OCI-LY3 (cell line): ENCODE measurements around the gene SLC25A13.

Experiments
- H2AFZ ChIP-seq: fragments of 200-600, 300-600 bp; shearing (Covaris generic); 2 replicates; pipeline ENCODE4 v1.6.0; 2014; ENCODE audit warnings: antibody characterized with exemption, low read depth, low read length
- H3K27ac ChIP-seq: fragments of 200-600, 300-600 bp; sonication (generic); 2 replicates; pipeline ENCODE4 v1.5.1; 2014; ENCODE audit warnings: mild to moderate bottlenecking, low read length, moderate library complexity, mixed read lengths
- H3K27me3 ChIP-seq: fragments of 200-600, 300-600 bp; sonication (generic); 2 replicates; pipeline ENCODE4 v1.6.1; 2014; ENCODE audit warnings: low read depth, low read length, mixed read lengths
- H3K36me3 ChIP-seq: fragments of 200-600, 300-600 bp; sonication (generic); replicated peaks from 2 replicates; pipeline ENCODE3; 2014; ENCODE audit warnings: low read depth, low read length, mixed read lengths
- H3K4me1 ChIP-seq: fragments of 300-600, 200-600 bp; sonication (generic); 2 replicates; pipeline ENCODE4 v1.6.1; 2014; ENCODE audit warnings: low read length, mixed read lengths
- H3K4me2 ChIP-seq: fragments of 200-600, 300-600 bp; sonication (generic); 2 replicates; pipeline ENCODE4 v1.6.1; 2014; ENCODE audit warnings: low read length, mixed read lengths
- H3K4me3 ChIP-seq: fragments of 300-600, 200-600 bp; sonication (generic); 2 replicates; pipeline ENCODE4 v1.5.1; 2014; ENCODE audit warnings: antibody characterized with exemption, mild to moderate bottlenecking, low read length, moderate library complexity
- H3K79me2 ChIP-seq: fragments of 300-600, 200-600 bp; shearing (Covaris generic); 2 replicates; pipeline ENCODE4 v1.6.1; 2014; ENCODE audit warnings: mild to moderate bottlenecking, low read length, mixed read lengths
- H3K9ac ChIP-seq: fragments of 300-600, 200-600 bp; shearing (Covaris generic); 2 replicates; pipeline ENCODE4 v1.6.0; 2014; ENCODE audit warnings: mild to moderate bottlenecking, low read length, moderate library complexity
- H3K9me3 ChIP-seq: fragments of 200-600, 300-600 bp; shearing (Covaris generic); 2 replicates; pipeline ENCODE4 v1.6.1; 2014; ENCODE audit warnings: low read length, mixed read lengths; ENCODE audit not compliant: insufficient read depth
- H4K20me1 ChIP-seq: fragments of 200-600, 300-600 bp; sonication (generic); 2 replicates; pipeline ENCODE4 v1.6.1; 2016; ENCODE audit warnings: low read length, mixed read lengths; ENCODE audit not compliant: insufficient read depth
- CTCF ChIP-seq: fragments of 200-600, 300-600 bp; sonication (generic); IDR thresholded peaks from 2 replicates; pipeline ENCODE4 v1.5.1; 2014; ENCODE audit warnings: antibody characterized with exemption, low read length, low read depth
- EZH2phosphoT487 ChIP-seq: fragments of 200-600 bp; shearing (Covaris generic); IDR thresholded peaks from 2 replicates; pipeline ENCODE4 v1.6.1; 2018; ENCODE audit warnings: antibody characterized with exemption, mixed run types, low read depth

The SLC25A13 gene

GRCh38 chr7:96120445-96121225 is 201.3 kb downstream of the SLC25A13 start:
- Histone ChIP-seq H3K36me3 (peaks cover 19% of the 10 kb centered on the region), H3K27me3 (no peaks in the 10 kb centered on the region), H4K20me1 (no peaks in the 10 kb centered on the region), H2AFZ (no peak overlapping the region), H3K4me2 (no peak overlapping the region), H3K4me3 (no peak overlapping the region), H3K79me2 (no peaks in the 10 kb centered on the region), H3K9me3 (no peaks in the 10 kb centered on the region), H3K27ac (no peak overlapping the region), H3K4me1 (no peaks in the 10 kb centered on the region), H3K9ac (no peak overlapping the region)
- TF ChIP-seq EZH2phosphoT487 (no peak), CTCF (no peak)

- no peaks in the 10 kb centered on the region for H4K20me1 ChIP-seq
- no peak overlapping the region for H3K27ac ChIP-seq
- H3K36me3 ChIP-seq = peaks cover 19% of the 10 kb centered on the region
- H3K4me1 ChIP-seq = no peaks in the 10 kb centered on the region
- H3K9me3 ChIP-seq = no peaks in the 10 kb centered on the region
- H3K27me3 ChIP-seq = no peaks in the 10 kb centered on the region
- TF ChIP-seq CTCF (no peak), EZH2phosphoT487 (no peak)
- no peak overlapping the region for H3K9ac ChIP-seq
- no peaks in the 10 kb centered on the region for H3K79me2 ChIP-seq
- H2AFZ ChIP-seq = no peak overlapping the region
- no peak overlapping the region for H3K4me2 ChIP-seq
- no peak overlapping the region for H3K4me3 ChIP-seq
Observed at GRCh38 chr7:96118449-96119001, 203.4 kb downstream of the SLC25A13 start.

GRCh38 chr7:96116173-96116572 is 205.7 kb downstream of the SLC25A13 start:
- Histone ChIP-seq H3K9ac (no peak overlapping the region), H3K79me2 (no peaks in the 10 kb centered on the region), H3K27me3 (no peaks in the 10 kb centered on the region), H3K9me3 (no peaks in the 10 kb centered on the region), H3K36me3 (peaks cover 12% of the 10 kb centered on the region), H4K20me1 (no peaks in the 10 kb centered on the region), H2AFZ (no peak overlapping the region), H3K4me2 (no peak overlapping the region), H3K4me3 (no peak overlapping the region), H3K4me1 (no peaks in the 10 kb centered on the region), H3K27ac (no peak overlapping the region)
- TF ChIP-seq EZH2phosphoT487 (no peak), CTCF (no peak)

GRCh38 chr7:96114190-96114589 is 207.7 kb downstream of the SLC25A13 start:
- no peaks in the 10 kb centered on the region for H3K4me1 ChIP-seq
- H3K9ac ChIP-seq = no peak overlapping the region
- TF ChIP-seq EZH2phosphoT487 (no peak), CTCF (no peak)
- no peaks in the 10 kb centered on the region for H3K27me3 ChIP-seq
- H3K27ac ChIP-seq = no peak overlapping the region
- H3K79me2 ChIP-seq = no peaks in the 10 kb centered on the region
- H3K36me3 ChIP-seq = no peaks in the 10 kb centered on the region
- H2AFZ ChIP-seq = no peak overlapping the region
- no peak overlapping the region for H3K4me3 ChIP-seq
- H4K20me1 ChIP-seq = no peaks in the 10 kb centered on the region
- no peaks in the 10 kb centered on the region for H3K9me3 ChIP-seq
- no peak overlapping the region for H3K4me2 ChIP-seq
